Measurements from ENCODE around the gene INAFM1. TPM values are rescaled to one million over a fixed set of nuclear protein-coding genes. Genes with fewer than 3 reads are reported as not detected.

INAFM1 gene
- total and polyA plus RNA-seq, 9 of the 15 experiments (the other 6 are each of a cell fraction or from before 2014, with no cell fraction given): 0.71 to 30.9 (median 3.1) TPM

GRCh38 chr19:47226426-47227351 is 48.0 kb upstream of the INAFM1 start (continued):
- no peak for TF ChIP-seq MXI1 (IDR thresholded peaks at IDR 0.05; ENCODE audit: low read depth, low read length)
- TF ChIP-seq AFF1 (IDR thresholded peaks at IDR 0.05; ENCODE audit: low read depth in 1 of 2, partially characterized antibody in 2 of 2): peak in 1 of 2 experiments; percentile 47
- no peak for TF ChIP-seq MLX (CRISPR knock-in tag; conservative IDR thresholded peaks at IDR 0.05)
- TF ChIP-seq RBM17 (IDR thresholded peaks at IDR 0.05; ENCODE audit: borderline replicate concordance, low read depth, low read length): no peak; the same call in 1 of the 2 replicates
- TF ChIP-seq NFE2L1 (tag; IDR thresholded peaks at IDR 0.05; ENCODE audit: borderline replicate concordance, low read depth): no peak
- TF ChIP-seq ZNF384 (IDR thresholded peaks at IDR 0.05; ENCODE audit: low read depth, low read length): no peak
- no peak for TF ChIP-seq RHOXF2B (CRISPR knock-in tag; conservative IDR thresholded peaks at IDR 0.05)
- no peak for TF ChIP-seq TRIM28 (IDR thresholded peaks at IDR 0.05)
- TF ChIP-seq ZBTB1 (CRISPR knock-in tag; IDR thresholded peaks at IDR 0.05; ENCODE audit: borderline replicate concordance, low read depth): peak; percentile 91; the same call in 1 of the 2 replicates
- TF ChIP-seq PHF8 (IDR thresholded peaks at IDR 0.05; ENCODE audit: borderline replicate concordance, low read length): peak; percentile 11; the same call in 1 of the 2 replicates
- TF ChIP-seq SPI1 (IDR thresholded peaks at IDR 0.05; ENCODE audit: borderline replicate concordance, low read depth, low read length): no peak
- no peak; the same call in 1 of the 2 replicates for TF ChIP-seq ZNF239 (CRISPR knock-in tag; IDR thresholded peaks at IDR 0.05)
- no peak; a peak in 1 of 4 replicates for TF ChIP-seq ARNT (IDR thresholded peaks at IDR 0.05)
- no peak for TF ChIP-seq SIN3B (IDR thresholded peaks at IDR 0.05; ENCODE audit: low read depth)
- TF ChIP-seq NR0B1 (IDR thresholded peaks at IDR 0.05; ENCODE audit: partially characterized antibody): no peak
- no peak for TF ChIP-seq PHB2 (IDR thresholded peaks at IDR 0.05; ENCODE audit: low read depth)
- peak; percentile 84 for TF ChIP-seq ZNF717 (CRISPR knock-in tag; IDR thresholded peaks at IDR 0.05)
- TF ChIP-seq GTF3C2 (IDR thresholded peaks at IDR 0.05; ENCODE audit: borderline replicate concordance, extremely low read depth, insufficient read length): no peak

Measured in K562 (cell line).